ENCODE results near the gene DNAJC5.
"Not testable (repeated sequence)": the region's sequence is repeated elsewhere in the genome, so short reads cannot be mapped to it uniquely, and the experiment has no call there.

DNAJC5 gene

DNA sequence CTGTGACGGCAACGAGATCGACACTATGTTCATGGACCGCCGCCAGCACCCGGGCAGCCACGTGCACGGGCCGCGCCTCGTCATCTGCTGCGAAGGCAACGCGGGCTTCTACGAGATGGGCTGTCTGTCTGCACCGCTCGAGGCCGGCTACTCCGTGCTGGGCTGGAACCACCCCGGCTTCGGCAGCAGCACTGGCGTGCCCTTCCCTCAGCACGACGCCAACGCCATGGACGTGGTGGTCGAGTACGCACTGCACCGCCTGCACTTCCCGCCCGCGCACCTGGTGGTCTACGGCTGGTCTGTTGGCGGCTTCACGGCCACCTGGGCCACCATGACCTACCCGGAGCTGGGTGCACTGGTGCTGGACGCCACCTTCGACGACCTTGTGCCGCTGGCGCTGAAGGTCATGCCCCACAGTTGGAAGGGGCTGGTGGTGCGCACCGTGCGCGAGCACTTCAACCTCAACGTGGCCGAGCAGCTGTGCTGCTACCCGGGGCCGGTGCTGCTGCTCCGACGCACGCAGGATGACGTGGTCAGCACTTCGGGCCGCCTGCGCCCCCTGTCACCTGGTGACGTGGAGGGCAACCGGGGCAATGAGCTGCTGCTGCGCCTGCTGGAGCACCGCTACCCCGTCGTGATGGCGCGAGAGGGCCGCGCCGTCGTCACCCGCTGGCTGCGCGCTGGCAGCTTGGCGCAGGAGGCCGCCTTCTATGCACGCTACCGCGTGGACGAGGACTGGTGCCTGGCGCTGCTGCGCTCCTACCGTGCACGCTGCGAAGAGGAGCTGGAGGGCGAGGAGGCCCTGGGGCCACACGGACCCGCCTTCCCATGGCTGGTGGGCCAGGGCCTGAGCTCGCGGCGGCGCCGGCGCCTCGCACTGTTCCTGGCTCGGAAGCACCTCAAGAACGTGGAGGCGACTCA lies 32.7 kb upstream of the DNAJC5 start:
- DNase-seq: no peak

DNA sequence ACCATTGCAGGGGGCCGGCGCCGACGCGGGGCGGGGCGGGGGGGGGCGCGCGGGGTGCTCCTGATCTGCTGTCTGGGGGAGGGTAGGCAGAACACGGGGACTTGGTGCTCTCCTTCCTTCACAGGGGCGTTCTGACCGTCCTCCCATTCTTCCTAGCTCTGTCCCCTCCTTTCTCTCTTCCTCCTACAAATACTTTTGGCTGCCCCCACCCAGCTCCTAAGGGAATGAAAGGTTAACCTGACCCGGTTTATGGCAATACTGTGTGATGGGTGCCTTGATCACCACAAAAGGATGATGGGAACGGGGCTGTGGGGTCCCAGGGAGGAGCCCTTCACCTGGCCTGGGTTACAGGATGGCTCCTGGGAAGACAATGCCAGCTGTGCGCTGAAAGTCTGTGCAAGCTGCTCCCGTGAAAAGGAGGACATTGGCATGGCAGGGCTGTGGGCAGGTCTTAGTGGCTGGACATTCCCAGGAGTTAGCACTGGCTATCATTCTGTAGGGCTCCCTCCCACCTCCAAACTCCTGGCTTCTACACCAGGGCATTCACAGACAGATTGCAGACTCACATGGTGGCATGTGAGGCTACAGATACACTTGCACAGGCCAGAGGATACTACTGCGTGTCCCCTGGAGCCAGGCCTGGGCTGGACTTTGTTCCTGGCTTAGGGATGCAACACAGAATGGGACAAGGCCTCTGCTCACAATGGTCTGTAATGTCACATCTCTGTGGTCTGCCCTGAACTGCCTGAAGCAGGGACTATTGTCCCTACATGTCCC lies 31.7 kb upstream of the DNAJC5 start:
- DNase-seq: no peak

DNA sequence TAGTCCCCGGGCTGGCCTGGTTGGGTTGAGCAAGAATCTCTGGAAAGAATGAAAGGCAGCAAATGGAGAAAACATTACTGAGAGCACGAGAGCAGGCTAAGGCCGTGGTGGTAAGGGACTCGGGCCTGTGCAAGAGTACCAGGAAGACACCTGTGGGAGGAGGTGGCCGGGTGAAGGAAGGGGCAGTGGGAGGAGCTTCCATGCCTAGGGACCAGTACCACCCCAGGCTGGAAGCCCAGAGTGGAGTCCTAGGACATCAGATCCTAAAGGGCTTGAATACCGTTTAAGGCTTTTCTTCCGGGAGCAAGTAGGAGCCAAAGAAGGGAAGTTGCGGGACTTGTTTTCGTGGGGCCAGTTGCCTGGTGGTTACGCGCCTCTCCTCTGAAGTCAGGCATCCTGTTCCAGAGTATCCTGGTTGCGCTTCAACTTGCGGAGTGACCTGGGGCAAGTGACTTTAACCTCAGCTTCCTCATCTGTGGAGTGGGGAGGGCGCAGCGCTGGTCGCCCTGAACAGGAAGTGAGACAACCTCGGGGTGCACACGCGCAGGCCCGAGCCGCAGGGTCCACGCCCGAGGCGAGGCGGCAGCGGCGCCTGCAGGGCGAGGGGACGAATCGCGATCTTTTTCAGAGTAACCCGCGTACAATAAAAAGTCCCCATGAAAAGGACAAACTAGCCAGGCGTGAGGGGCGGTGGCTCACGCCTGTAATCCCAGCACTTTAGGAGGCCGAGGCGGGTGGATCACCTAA lies 31.0 kb upstream of the DNAJC5 start:
- peak; percentile 67 for DNase-seq

DNA sequence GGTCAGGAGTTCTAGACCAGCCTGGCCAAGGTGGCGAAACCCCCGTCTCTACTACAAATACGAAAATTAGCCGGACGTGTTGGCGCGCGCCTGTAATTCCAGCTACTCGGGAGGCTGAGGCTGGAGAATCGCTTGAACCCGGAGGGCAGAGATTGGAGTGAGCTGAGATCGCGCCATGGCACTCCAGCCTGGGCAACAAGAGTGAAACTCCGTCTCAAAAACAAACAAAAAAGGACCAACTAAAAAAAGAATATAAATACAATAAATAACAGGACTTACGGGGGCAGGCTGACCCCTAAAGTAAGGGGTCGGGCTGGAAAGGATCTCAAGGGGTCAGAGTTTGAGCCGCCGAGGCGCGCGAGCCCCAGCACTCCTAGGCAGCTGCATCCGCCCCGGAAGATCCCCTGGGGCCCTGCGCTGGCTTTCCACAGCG lies 30.4 kb upstream of the DNAJC5 start:
- no peak for DNase-seq

DNA sequence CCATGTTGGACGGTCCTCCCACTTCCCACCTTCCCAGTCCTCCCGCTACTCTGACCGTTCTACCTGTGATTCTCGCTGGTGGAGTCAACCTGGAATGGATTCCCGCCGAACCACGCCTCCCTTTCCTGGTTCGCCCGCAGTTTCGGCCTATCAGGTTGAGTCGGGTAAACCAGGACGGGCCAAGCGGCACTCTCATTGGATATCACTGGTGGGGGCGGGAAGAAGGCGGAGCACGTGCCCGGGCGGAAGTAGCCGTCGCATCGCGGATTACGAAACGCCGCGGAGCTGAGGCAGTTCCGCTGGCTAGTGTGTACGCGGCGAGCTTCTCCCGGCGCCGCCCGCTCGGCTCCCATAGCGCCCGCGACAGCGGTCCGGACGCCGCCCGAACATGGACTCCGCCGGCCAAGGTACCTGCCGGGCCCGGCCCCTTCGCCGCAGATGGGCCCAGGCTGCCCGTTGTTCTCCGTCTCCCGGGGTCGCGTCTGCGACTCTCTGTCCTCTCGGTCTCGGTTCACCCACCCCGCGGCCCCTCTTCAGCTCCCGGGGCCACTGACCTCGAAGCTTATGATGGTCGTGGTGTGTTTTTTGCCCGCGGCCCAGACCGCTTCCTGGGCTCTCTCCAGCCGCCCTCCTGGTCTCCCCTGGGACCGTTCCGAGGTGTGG lies 29.8 kb upstream of the DNAJC5 start, which contains the start of gene TPD52L2:
Gene TPD52L2 (plus strand): TSS at position 293 of the 663 bp plus-strand sequence. CDS start 96 bp downstream, at position 389.
- peak; percentile 98 for DNase-seq

DNA sequence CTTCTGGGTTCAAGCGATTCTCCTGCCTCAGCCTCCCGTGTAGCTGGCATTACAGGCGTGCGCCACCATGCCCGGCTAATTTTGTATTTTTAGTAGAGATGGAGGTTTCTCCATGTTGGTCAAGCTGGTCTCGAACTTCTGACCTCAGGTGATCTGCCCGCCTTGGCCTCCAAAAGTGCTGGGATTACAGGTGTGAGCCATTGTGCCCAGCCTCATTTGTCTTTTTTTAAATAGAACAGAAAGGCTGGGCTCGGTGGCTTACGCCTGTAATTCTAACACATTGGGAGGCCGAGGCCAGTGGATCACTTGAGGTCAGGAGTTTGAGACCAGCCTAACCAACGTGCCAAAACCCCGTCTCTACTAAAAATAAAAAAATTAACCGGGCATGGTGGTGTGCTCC lies 27.9 kb upstream of the DNAJC5 start:
- DNase-seq: not testable (repeated sequence)

DNA sequence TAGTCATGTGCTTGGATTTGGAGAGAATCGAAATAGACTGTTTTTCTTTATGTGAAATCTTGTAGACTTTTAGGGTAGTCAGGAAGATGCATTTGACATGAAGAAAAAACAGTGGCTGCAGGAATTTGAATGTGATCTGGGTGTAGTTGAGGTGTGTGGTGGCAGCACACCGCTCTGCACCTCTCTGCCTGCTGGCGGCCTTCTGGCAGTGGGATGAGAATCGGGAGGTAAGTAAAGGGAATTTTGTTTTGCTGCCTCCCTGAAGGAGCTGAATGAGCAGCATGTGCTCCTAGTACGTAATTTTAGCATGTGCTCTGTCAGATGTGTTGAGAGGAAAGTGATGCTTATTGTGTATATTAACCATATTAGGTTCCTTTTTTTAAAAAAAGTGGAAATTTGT lies 26.7 kb upstream of the DNAJC5 start:
- DNase-seq: no peak

DNA sequence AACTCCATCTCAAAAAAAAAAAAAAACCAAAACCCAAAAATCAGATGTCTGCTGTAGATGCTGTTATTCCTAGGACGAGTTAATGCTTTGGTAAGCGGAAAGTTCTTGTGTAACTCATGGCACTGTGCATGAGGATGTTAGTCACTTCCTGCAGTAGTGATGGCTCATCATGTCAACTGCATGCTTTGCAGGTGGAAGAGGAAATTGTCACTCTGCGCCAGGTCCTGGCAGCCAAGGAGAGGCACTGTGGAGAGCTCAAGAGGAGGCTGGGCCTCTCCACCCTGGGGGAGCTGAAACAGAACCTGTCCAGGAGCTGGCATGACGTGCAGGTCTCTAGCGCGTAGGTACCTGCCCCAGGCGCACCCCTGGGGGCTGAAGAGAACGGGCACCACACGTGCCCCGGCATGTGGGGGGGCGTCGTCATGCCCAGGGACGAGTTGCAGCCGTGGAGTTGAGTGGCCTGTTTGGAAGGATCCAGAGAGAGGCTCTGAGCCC lies 21.4 kb upstream of the DNAJC5 start:
- peak; percentile 60 for DNase-seq

DNA sequence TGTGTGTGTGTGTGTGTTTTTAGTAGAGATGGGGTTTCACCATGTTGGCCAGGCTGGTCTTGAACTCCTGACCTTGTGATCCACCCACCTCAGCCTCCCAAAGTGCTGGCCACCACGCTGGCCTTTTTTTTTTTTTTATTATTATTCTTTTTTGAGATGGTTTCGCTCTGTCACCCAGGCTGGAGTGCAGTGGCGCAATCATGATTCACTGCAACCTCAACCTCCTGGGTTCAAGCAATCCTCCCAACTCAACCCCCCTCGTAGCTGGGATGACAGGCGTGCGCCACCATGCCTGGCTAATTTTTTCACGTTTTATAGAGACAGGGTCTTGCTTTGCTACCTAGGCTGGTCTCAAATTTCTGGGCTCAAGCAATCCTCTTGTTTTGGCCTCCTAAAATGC lies 20.7 kb upstream of the DNAJC5 start:
- not testable (repeated sequence) for DNase-seq

DNA sequence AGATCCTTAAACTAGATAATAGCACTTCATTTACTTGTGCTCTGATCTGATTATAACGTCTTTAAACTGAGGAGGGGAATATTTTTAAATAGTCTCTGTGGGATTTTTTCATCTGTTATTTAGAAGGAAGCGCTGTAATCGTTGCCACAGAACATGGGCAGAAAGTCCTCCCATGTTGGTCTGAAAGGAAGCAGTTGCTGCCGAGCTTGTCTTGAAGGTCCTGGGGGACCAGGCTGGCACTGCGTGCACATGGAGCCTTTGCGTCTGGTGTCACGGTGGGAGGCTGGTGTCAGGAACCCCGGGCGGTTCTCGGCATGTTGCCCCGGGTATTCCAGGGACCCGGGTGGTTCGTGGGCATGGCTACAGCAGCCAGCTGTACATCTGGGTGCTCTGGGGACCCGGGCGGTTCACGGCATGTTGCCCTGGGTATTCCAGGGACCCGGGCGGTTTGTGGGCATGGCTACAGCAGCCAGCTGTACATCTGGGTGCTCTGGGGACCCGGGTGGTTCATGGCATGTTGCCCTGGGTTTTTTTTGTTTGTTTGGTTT lies 18.4 kb upstream of the DNAJC5 start:
- no peak for DNase-seq

DNA sequence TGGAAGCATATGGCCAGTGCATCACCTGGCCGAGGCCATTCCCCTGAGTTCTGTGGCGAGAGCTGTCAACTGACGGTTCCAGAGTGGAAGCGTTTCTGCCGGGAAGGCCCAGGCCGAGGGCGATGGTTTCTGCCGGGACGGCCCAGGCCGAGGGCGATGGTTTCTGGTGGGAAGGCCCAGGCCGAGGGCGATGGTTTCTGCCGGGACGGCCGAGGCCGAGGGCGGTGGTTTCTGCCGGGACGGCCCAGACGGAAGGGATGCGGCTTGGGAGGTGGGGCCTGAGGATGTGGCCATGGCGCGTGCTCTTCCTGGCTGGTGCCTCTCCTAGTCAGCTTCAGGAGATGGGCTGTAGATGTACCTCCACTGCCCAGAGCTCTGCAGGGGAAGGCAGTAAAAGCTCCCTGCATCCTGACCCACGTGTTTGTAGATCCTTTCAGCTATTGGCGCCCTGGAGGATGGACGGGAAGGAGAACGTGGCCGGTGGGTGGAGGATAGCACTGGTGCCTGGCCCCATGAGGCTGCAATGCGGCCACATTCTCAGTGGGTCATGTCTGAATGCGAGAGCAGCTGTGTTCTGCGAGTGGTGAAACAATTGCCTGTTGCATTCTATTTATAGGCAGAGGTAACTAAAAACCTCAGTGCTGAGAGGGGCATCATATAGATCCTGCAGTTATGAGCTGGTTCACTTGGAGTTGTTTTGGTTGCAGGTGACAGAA lies 17.0 kb upstream of the DNAJC5 start:
- DNase-seq: no peak

DNA sequence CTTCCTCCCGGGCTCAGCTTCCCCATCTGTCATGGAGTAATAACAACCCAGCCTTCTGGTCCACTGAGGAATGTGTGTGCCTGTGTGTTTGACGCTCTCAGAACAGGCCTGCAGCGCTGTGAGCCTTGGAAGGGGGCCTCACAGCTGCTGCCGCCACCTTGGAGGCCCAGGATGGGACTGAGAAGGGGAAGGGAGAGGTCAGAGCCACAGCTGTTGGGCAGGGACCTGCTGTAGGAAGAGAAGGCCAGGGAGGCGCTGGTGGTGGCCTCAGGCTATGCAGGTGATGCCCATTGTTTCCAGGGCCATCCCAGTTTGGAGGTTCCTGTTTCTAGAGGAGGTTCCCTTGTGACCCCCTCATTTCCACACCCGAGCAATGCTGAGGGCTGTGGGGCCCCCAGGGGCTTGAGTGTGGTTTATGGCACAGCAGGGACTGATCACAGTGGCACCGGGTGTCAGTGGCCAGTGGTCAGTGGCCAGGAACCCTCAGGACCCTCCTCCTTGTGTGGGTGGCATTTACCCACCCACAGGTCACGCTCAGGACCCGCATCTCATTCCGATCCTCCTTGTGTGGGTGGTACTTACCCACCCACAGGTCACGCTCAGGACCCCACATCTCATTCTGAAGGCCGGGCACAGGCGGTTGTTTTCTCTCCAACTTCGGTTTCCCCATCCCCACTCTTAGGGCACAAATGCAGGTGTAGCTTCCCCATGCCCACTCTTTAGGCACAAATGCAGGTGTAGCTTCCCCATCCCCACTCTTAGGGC lies 15.8 kb upstream of the DNAJC5 start:
- DNase-seq: no peak

DNA sequence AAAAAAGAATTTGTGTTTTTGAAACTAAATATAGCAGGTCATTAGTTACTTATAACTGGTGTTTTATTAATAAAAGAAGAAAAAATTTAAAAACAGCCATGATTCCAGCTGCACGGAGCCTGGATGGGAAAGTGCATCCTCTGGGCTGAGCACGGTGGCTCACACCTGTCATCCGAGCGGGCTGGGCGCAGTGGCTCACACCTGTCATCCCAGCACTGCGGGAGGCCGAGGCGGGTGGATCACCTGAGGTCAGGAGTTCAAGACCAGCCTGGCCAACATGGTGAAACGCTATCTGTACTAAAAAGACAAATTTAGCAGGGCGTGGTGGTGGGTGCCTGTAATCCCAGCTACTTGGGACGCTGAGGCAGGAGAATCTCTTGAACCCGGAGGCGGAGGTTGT lies 14.0 kb upstream of the DNAJC5 start:
- DNase-seq: not testable (repeated sequence)

DNA sequence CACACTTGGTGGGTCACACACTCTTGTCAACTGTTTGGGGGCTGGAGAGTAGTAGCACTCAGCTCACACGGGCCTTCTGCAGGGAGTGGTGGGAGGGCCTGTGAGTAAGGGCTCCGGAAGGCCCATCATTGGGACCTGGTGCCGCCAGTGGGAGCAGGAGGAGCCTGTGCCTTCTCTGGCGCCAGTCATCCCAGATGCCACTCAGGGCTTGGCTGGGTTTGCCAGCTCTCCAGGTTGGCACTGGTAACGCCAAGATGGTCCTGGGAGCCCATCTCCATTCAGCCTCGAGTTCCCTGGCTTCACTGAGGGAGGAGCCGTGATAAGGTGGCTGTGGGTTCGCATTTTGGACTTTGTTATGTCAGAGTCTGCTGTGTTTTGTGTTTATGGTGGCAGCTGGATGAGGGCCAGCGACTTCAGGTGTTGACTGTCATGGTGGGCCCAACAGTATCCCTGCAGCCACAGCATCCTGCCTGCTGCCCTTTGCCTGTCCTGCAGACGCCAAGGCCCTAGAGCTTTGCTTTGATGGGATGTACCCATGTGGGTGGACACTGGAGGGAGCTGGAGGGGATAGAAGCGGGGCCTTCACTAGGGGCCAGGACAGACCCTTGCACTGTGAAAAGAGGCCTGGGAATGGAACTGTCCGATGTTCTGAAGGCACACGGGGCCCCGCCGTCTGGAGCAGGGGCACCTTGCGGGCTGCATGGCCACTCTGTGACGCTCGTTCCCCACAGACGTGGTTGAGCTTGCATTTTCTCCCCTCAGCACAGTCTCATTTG lies 13.3 kb upstream of the DNAJC5 start:
- no peak for DNase-seq

DNA sequence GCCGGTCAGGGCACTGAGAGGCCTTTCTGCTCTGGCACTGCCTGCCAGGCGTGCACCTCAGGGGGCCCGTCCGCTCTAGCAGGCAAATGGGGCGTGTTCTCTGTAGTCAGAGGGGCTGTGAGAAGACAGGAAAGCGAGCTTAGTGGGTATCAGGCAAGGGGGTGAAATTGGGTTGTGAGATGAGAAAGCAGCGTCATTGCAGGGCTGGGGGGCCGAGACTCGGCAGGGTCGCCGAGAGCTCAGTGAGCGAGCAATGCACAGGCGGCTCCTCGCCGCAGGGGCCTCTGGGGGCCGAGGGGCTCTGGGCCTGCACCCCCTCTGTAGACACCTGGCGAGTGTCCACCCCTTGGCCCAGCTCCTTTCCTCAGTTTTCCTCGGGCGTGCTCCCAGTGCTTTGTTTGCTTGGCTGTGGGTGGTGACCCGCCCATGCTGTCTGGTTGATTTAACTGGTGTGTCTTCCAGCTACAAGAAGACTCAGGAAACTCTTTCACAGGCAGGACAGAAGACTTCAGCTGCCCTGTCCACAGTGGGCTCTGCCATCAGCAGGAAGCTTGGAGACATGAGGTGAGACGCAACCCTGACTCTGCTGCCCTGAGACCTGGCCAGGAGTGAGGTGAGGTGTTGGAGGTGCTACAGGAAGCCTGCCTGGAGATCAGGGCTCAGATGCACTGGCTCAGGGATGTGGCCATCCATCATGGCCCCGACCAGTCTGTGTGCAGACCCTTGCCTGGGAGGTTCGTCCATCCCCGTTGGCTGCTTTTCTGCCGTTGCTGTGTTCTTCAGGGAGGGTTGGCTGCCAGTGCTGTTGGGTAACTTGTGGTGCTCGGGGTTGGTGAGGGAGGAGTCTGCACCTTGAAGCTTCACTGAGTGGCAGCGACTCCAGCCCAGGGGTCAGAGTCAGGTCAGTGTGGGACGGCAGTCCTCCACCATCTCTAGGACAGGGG lies 12.4 kb upstream of the DNAJC5 start:
- DNase-seq: no peak

DNA sequence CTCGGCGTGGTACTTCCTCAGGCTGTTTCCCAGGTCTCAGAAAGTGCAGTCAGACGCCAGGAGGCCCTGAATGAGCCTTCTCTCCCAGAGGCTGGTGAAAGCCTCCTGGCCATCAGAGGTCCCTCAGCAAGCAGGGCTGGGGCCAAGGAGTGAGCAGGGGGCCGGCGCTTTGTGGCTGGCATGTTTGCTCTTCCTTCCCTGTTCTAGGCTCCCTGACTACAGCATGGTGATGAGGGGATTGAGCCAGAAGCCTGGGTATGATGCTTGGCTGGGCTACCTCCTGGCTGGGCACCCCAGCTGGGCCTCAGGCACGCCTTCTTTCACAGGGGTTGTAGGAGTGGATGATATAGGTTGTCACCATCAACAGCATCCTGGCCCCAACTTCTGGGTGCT lies 11.7 kb upstream of the DNAJC5 start:
- DNase-seq: no peak

DNA sequence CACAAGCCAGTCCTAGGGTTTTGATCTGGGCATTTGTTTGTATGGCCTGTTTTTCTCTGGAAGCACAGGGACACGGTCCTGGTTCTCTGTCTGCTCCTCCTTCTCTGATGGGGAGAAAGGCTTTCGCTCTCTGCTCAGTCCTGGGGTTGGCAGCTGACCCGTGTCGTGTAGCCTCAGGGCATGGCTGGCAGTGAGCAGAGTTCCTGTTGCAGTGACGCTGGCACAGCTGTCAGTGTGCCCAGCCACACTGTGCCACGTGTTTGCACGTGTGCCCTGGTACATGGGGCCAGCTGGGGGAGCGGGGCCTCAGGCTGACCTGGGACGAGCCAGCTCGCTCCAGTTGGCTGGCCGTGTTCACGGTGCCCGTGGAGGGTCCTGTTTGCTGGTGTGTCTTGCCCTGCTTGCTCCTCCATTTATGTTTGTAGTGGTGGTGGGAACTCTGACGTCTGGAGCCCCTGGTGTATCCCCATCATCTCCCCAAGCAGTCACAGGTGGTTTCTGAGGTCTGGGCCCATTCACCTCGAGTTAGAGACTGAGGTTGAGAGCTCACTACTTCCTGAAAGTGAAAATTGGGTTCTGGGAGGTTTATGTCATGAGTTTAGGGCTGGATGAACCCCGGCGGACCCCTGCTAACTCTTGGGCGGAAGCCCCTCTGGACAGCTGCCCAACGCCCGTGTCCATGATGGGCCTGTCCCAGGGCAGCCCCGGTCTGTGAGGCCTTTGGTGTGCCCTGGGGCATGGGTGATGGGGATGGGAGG lies 10.2 kb upstream of the DNAJC5 start:
- DNase-seq: no peak
